Measurements from ENCODE around the gene STK24.

The STK24 gene

GRCh38 chr13:98473135-98473787, 103.6 kb downstream of the STK24 start:
- no peak for DNase-seq (ENCODE audit: low read depth)

GRCh38 chr13:98471934-98472333, 105.0 kb downstream of the STK24 start:
- DNase-seq (ENCODE audit: low read depth): no peak

- no peak for DNase-seq (ENCODE audit: low read depth)
These were observed 106.0 kb downstream of the STK24 start for GRCh38 chr13:98470920-98471319.

GRCh38 chr13:98468929-98469328, 108.0 kb downstream of the STK24 start:
- DNase-seq (ENCODE audit: low read depth): no peak

- no peak for DNase-seq (ENCODE audit: low read depth)
These were observed 108.5 kb downstream of the STK24 start for GRCh38 chr13:98468361-98468760.

DNA sequence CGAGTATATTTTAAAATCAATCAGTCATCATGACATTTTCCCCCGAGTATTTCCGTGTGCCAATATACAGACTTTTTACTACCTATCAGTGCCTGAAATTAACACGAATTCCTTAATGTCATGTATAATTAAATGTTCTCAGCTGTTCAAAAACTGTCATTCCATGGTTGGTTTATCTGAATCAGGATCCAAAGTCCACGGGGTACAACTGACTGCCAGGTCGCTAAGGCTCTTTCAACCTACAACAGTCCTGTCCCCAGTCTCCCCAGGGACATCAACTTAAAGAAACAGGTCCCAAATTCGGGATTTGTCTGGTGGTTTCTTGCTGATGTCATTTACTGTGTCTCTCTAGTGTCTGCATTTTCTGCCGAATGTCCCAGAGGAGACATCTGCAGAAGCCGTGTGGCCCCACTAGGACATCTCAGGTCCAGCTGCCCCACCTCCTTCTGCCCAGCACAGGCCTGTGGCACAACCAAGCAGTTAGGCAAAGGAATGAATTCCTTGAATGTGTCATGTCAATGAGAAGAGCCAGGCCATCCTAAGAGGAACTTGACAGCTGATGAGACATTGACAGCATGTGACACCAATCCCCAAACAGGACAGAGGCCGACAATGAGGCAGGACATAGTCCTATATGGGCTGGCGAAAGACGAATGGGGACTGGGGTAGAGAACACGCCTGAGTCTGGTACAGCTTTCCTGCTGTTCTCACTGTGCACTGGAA, 109.5 kb downstream of the STK24 start:
- DNase-seq (ENCODE audit: low read depth): no peak

GRCh38 chr13:98466634-98467236, 110.2 kb downstream of the STK24 start:
- no peak for DNase-seq (ENCODE audit: low read depth)

GRCh38 chr13:98462946-98463345, 114.0 kb downstream of the STK24 start:
- DNase-seq (ENCODE audit: low read depth): no peak

- DNase-seq (ENCODE audit: low read depth): no peak
These were observed 114.5 kb downstream of the STK24 start for GRCh38 chr13:98462241-98462882.

DNA sequence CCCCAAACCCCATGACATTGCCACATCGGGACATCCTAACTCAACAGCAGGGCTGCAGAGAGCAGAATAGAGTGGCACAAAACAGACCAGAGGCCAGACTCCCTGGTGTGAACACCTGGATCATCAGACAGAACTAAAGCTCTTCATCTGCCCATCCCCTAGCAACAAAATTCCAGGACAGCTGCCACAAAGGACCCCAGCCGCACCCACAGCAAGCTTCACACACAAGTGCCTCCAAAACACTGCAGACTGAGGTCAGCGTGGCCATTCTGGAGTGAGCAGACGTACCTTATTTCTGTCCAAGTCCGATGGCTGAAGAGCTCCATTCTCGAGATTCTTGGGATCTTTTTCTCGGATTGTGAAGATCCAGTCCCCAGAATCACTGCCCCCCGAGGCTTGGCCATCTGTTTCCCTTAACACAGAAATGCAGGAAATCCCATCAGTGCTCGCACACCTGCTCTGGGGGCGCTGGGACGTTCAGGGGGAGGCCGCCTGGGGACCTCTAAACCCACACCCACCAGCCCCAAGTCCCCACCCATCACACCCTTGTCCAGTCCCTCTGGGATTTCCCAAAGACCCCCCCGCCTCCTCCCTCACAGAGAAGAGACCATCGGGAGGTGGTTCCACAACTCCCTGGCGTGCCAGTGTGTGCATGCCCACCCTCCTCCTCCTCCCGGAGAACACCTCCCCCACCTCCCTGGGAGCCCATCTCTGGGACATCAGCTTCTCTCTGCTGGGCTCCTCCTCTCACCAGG, 115.2 kb downstream of the STK24 start:
- DNase-seq (ENCODE audit: low read depth): no peak

DNA sequence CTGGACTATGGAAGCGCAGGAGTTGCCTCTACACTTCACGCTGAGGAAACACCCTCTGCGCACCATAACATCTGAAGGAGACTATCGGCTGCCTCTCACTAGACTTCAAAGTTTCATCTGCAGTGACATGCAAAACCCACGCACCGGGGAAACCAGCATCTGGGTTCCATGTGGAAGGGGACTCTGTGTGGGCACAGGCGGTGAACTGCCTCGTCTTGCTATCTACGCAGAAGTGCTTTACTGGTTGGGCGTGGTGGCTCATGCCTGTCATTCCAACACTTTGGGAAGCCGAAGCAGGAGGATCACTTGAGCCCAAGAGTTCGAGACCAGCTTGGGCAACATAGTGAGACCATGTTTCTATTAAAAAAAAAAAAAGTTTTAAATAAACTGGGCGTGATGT, 116.4 kb downstream of the STK24 start:
- no peak for DNase-seq (ENCODE audit: low read depth)

DNA sequence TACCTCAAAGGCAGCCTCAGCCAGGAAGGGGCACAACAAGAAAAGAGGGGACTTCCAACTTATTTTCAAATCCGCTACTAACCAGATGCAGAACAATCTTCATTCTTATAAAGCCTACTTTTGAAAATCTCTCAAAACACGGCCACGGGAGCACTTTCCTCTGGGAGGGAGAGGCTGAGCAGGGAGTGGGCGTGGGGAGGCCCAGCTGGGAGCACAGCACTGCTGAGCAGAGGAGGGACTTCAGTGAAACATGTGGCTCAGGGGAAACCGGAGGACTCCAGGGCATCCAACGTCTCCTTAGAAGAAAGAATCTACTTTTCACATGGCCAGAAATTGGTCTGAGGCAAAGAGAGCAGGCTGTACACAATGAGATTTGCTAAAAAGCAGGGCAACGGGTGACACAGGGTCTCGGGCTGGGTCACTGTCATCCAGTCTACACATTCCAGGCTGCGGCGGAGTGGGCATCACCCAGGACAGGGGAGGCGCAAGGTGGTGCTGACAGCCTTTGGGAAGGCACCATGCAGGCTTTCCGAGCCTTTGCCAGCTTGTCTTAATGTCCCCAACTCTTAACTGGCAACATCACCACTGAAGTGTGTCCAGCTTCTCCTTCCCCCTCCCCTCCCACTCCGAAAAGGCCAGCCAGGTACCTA, 117.1 kb downstream of the STK24 start:
- DNase-seq (ENCODE audit: low read depth): no peak

DNA sequence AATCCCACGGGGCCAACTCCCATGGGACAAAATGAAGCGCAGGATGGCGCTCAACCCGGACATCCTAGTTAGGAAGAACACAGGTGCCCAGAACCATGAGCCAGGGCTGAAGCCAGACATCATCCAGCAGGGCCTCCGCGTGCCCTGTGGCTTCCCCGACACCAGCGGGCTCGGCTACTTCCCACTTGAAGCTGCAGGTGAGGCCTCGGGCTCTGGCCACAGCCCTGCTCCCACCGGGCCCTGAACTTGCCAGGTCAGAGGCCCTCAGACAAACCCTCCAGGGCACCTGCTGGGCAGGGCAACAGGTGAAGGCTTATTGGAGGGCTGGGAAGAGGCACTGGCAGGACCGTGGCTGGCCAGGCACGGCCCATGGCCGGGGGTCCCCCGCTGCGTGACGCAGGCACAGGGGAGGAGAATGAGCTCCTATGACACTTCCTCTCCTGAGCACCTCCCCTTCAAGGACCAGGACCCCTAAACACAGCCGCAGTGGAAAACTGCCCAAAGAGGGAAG, 117.7 kb downstream of the STK24 start:
- no peak for DNase-seq (ENCODE audit: low read depth)

DNA sequence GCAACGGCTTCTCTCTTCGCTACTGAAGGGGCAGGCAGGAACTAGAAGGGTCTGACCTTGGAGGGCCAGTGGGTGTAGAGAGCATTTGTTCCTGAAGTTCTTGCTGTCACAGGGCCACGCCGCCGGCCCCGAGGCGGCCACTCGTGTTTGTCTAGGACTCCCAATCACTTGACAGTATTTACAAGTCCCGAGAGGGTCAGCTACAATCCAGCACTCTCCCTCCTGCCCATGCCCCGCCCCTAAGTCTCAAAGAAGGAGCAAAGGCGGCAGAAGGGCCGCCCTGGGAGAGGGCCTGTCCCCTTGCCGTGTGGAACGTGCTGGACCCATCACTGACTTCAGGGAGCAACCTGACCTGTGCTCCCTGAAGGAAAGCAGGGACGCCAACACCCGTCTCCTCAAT, 118.5 kb downstream of the STK24 start:
- DNase-seq (ENCODE audit: low read depth): no peak

DNA sequence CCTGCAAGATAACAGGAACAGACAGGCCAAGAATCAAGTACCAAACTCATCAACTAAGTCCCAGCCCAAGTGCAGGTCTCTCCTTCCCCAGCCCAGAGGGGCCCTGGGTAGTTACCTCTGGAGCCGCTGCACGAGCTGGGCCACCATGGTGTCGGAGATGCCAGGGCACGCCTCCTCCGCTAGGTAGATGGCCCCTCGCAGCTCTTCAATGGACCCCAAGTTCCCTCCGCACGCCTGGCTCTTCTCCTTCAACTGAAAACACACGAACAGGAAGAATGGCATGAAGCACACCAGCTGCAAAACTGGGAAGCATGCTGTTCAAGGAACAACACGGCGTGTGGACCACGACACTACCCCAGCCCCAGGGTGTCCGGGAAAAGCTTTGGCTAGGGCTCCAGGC, 119.9 kb downstream of the STK24 start:
- no peak for DNase-seq (ENCODE audit: low read depth)

GRCh38 chr13:98456413-98456845, 120.5 kb downstream of the STK24 start:
- no peak for DNase-seq (ENCODE audit: low read depth)

DNA sequence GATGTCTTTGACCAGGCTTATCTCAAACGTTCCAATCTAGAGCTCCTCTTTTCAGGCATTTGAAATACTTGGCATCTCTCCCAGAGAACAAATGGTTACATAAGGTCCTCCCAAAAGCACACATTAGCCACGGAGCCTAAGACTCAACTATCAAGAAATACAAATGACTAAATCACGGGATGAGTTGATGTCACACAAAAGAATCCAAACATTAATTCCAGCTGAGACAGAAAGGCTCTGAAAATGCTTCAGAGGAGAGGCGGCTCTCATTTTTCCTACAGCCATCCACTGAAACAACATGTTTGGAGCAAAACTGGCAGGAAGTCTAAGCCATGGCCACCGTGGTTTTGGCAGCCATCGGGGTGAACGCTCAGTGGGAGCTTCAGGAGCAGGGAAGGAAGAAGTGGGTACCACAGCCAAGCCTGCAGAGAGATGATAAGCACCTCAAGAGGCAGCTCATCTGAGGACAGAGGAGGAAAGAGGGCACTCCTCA, 122.5 kb downstream of the STK24 start:
- no peak for DNase-seq (ENCODE audit: low read depth)

DNA sequence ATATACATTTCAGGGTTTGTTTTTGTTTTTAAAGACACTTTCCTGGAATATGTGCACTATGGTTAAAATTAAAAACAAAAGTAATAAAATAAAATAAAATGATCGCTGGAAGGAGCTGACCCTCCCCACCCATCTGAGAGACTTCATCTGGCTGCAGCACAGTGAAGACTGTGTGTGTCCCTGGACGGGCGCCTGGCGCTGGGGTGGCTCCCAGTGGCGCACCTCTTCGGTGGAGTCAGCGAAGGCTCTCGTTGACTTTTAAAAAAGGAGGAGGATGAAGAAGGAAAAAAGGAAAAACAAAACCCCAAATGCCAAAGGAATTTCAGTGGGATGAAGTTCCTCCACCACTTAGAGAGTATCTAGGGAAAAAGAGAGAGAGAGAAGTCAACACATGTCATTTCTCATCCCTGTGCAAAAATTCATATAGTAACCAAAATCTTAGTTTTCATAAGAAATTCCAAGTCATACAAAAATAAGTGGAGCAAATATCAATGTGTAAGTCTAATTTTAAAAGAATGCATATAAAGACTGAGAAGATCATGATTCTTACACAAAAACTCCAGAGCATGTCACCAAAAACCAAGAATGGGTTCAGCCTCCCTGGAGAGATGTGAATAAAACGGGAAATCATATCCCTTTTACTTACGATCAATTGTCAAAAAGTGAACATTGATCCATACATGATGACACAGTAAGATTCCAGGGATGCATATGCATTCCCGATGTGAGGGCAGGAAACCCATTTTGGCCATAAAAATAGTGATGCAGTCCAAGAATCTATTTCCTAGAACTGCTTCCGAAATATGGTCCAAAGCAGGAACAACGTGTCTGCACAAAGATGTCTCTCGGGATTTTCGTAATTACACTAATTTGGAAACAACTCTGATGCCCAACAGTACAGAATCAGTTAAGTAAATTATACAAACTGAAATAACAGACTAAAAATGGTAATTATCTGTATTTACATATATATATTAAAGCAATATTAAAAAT, 123.8 kb downstream of the STK24 start:
- no peak for DNase-seq (ENCODE audit: low read depth)

- no peak for DNase-seq (ENCODE audit: low read depth)
These were observed 125.0 kb downstream of the STK24 start for GRCh38 chr13:98451676-98452470.
